ENCODE results near the gene CDKAL1.
"Not testable (repeated sequence)": the region's sequence is repeated elsewhere in the genome, so short reads cannot be mapped to it uniquely, and the experiment has no call there.

Gene CDKAL1

GRCh38 chr6:20746805-20747558, 212.7 kb downstream of the CDKAL1 start:
- no peak for DNase-seq (ENCODE audit: low spot score)

DNA sequence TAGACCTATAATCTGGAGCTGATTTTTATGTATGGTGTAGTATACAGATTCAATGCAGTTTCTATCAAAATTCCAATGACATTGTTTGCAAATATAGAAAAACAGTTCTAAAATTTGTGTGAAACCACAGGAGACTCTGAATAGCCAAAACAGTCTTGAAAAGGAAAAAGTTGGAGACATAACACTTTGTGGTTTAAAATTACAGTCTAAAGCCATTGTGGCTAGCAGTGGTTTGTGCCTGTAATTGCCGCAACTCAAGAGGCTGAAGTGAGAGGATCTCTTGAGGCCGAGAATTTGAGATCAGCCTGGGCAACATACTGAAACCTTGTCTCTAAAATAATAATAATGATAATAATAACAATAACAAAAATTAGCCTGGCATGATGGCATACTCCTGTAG, 213.7 kb downstream of the CDKAL1 start:
- no peak for DNase-seq (ENCODE audit: low spot score)

GRCh38 chr6:20751293-20751935, 217.2 kb downstream of the CDKAL1 start:
- DNase-seq (ENCODE audit: low spot score): no peak

- no peak for DNase-seq (ENCODE audit: low spot score)
Observed at GRCh38 chr6:20755631-20756030, 221.4 kb downstream of the CDKAL1 start.

GRCh38 chr6:20756584-20757147, 222.4 kb downstream of the CDKAL1 start:
- DNase-seq (ENCODE audit: low spot score): not testable (repeated sequence)

DNA sequence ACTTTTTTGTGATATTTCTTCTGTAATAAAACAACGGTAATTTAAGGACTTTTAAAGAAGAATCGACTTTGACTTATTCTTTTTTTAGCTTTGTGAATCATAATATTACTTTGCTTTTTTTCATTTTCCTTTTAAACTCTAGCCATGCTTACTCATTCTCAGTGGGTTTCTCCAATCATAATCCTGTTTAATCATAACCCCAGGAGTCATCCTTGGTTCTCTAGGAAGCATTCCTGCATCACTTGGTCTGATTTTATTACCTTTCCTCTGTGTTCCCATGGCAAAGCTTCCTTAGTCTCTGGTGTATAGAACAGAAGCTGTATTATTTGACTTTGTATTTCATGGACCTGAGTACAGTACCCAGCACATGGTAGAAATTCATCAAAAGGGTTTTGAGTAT, 223.5 kb downstream of the CDKAL1 start:
- no peak for DNase-seq (ENCODE audit: low spot score)

- DNase-seq (ENCODE audit: low spot score): no peak
Observed at GRCh38 chr6:20763296-20763695, 229.0 kb downstream of the CDKAL1 start.

DNA sequence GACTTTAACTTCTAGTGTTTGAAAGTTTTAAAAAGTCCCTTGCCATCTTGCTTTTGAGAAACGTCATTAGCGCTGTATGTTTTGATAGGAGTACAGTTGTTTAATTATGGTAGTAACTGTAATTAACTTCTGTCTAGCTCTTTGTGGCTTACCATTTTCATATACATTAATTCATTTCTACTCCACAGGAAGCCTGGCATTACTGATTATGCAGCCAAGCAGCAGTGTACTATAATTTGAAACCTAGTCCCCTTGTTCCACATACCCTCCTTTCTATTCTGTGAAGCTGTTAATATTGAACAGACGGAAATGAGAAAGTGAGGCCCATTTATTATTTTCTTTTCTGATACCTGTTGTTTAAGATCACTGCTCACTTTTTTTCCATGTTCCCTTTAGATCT, 235.4 kb downstream of the CDKAL1 start:
- DNase-seq (ENCODE audit: low spot score): no peak

GRCh38 chr6:20770773-20771172, 236.5 kb downstream of the CDKAL1 start:
- DNase-seq (ENCODE audit: low spot score): no peak

DNA sequence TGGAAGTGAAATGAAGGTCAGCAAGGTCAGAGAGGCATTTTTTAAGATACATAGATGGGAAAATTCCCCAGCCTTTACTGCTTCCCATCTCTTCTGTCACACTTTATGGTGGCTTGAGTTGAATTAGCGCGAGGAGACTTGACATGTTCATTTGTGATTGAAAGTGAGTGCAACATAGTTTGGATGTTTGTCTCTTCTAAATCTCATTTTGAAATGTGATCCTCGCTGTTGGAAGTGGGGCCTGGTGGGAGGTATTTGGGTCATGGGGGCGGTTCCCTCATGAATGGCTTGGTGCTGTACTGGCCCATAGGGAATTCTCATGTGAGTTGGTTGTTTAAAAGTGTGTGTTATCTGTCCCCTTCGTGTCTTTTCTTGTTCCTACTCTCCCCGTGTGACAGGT, 237.2 kb downstream of the CDKAL1 start:
- DNase-seq (ENCODE audit: low spot score): peak; percentile 13

- no peak for DNase-seq (ENCODE audit: low spot score)
Observed at GRCh38 chr6:20773822-20774221, 239.6 kb downstream of the CDKAL1 start.

- no peak for DNase-seq (ENCODE audit: low spot score)
Observed at GRCh38 chr6:20775981-20776380, 241.7 kb downstream of the CDKAL1 start.

GRCh38 chr6:20777801-20778200, 243.5 kb downstream of the CDKAL1 start:
- no peak for DNase-seq (ENCODE audit: low spot score)

DNA sequence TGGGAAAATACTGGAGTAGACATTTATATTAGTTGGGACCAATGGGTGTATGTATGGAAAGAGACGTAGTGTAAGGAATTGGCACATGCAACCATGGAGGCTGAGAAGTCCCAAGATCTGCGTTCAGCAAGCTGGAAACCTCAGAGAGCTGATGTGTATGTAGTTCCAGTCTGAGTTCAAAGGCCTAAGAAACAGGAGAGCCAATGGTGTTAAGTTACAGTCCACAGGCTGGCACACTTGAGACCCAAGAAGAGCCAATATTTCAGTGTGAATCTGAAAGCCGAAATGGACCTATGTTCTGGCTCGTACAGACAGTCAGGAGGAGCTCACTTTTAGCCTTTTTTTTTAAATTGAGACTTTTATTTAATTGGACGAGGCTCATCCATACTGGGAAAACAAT, 244.2 kb downstream of the CDKAL1 start:
- no peak for DNase-seq (ENCODE audit: low spot score)

DNA sequence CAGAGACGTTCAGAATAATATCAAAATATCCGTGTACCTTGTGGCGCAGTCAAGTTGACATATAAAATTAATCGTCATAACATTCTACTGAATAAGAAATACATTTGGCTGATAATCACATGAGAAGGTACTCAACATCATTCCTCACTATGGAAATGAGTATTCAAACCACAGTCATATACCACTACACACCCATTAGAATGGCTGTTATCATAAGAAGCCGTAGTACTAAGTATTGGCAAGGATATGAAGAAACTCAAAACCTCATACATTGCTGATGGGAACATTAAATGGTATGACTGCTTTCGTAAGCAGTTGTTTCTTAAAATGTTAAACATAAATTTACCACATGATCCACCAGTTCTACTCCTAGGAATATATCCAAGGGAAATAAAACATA, 244.7 kb downstream of the CDKAL1 start:
- DNase-seq (ENCODE audit: low spot score): no peak

DNA sequence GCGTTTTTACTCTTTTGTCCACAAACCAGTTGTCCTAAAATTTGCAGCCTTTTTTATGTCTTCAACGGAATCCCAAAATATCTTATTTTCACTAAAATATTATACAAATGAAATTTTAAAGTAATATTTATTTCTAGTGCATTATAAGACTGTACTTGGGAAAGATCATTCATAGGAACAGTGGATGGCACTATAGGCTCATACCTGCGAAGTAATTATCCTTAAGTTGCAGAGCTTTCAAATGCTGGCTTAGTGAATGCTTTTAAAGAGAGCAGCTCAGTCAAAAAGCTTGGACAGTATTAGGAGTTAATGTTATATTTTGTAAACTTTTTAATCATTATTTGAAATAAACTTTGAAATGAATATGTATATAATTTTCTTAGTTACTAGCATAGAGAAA, 254.9 kb downstream of the CDKAL1 start:
- no peak for DNase-seq (ENCODE audit: low spot score)

- no peak for DNase-seq (ENCODE audit: low spot score)
Observed at GRCh38 chr6:20790032-20790791, 256.0 kb downstream of the CDKAL1 start.

GRCh38 chr6:20791074-20791473, 256.8 kb downstream of the CDKAL1 start:
- DNase-seq (ENCODE audit: low spot score): no peak

- DNase-seq (ENCODE audit: low spot score): no peak
Observed at GRCh38 chr6:20791944-20792343, 257.7 kb downstream of the CDKAL1 start.

DNA sequence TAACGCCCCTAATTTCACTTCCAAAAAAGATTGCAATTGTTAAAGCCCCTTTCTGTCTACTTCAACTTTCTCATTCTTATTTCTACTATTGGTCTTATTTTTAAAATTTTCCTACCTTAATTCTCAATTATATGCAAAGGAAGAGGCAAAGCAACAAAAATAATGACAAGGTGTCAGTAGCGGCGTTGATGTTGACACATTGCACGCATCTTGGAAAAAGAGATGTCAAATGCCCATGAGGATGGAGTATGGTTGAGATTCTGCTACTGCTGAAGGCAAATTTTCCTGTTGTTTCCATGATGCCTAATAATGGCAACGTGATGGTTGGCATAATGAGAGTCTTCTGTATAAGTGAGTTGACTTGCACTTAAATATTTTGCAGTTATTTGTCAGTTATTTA, 258.9 kb downstream of the CDKAL1 start:
- DNase-seq (ENCODE audit: low spot score): no peak

- no peak for DNase-seq (ENCODE audit: low spot score)
Observed at GRCh38 chr6:20797597-20797996, 263.3 kb downstream of the CDKAL1 start.

DNA sequence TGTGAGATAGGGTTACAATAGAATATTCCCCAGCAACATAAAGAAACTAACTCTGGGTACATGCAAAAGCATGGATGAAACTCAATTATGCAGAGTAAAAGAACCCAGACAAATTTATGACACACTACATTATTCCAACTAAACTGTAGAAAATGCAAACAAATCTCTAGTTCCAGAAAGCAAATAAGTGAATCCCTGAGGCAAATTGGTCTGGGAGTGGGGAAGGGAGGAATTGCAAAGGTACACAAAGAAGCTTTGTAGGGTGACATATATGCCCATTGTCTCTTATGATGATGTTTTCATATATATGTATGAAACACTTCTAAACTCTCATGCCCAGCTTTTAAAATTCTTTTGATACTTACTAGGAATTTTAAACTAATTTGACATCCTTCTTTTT, 266.0 kb downstream of the CDKAL1 start:
- no peak for DNase-seq (ENCODE audit: low spot score)

- DNase-seq (ENCODE audit: low spot score): no peak
Observed at GRCh38 chr6:20800653-20801052, 266.4 kb downstream of the CDKAL1 start.
